ENCODE data around the gene AGFG2.
"Not testable (repeated sequence)": the region's sequence is repeated elsewhere in the genome, so short reads cannot be mapped to it uniquely, and the experiment has no call there.

GRCh38 chr7:100528108-100528866 lies 10.7 kb upstream of the AGFG2 start:
- TF ChIP-seq ZFP30 (CRISPR knock-in tag; IDR thresholded peaks at IDR 0.05); ISL1 (CRISPR knock-in tag; IDR thresholded peaks at IDR 0.05); RARB (CRISPR knock-in tag; IDR thresholded peaks at IDR 0.05); ZFP3 (CRISPR knock-in tag; IDR thresholded peaks at IDR 0.05); ZC3H10 (CRISPR knock-in tag; IDR thresholded peaks at IDR 0.05); PATZ1 (CRISPR knock-in tag; IDR thresholded peaks at IDR 0.05; ENCODE audit: borderline replicate concordance); ZNF70 (CRISPR knock-in tag; IDR thresholded peaks at IDR 0.05); PPARA (CRISPR knock-in tag; IDR thresholded peaks at IDR 0.05; ENCODE audit: borderline replicate concordance); TOX (CRISPR knock-in tag; IDR thresholded peaks at IDR 0.05; ENCODE audit: borderline replicate concordance); CSDC2 (CRISPR knock-in tag; IDR thresholded peaks at IDR 0.05); OSR1 (CRISPR knock-in tag; IDR thresholded peaks at IDR 0.05); ZNF8 (CRISPR knock-in tag; IDR thresholded peaks at IDR 0.05): not testable (repeated sequence)

All from SK-N-SH treated with all-trans-retinoic acid at 6 μM for 48 hours (cell line).